H1 (cell line): ENCODE results near the gene CYP2E1. TPM values are rescaled to one million over a fixed set of nuclear protein-coding genes. Genes with fewer than 3 reads are reported as not detected.

Experiments used
- CTCF ChIA-PET: fragments of 300-600 bp; sonication (Branson Sonifier 250); formaldehyde crosslinking; loops from one replicate; lab custom pipeline; 2021; ENCODE audit not compliant: partially characterized antibody; lab: Charles Lee
- POLR2A ChIA-PET: fragments of 300-600 bp; sonication (Branson Sonifier 250); formaldehyde crosslinking; loops from one replicate; lab custom pipeline; 2021; ENCODE audit warnings: inconsistent platforms; ENCODE audit not compliant: partially characterized antibody; lab: Charles Lee
- DNase-seq, 2 experiments: peaks; one replicate each; pipeline versions ENCODE4 v3.0.0 to v3.0.0-alpha.2; 2010 to 2022; ENCODE audit warnings: low spot score in 2 of 2, low read depth in 1 of 2, mixed read lengths in 1 of 2
- FAIRE-seq: peaks from 2 replicates; lab custom pipeline; 2011; peaks lifted over from hg19 to GRCh38; lab: Jason Lieb, UNC
- H2AFZ ChIP-seq: 2 replicates; pipeline ENCODE4 v1.8.1; 2012; ENCODE audit warnings: low read length, inconsistent platforms
- H2AK5ac ChIP-seq: 2 replicates; pipeline ENCODE4 v1.6.1; 2013; ENCODE audit warnings: low read depth, low read length
- H2BK120ac ChIP-seq: replicated peaks from 2 replicates; pipeline ENCODE3; 2013; ENCODE audit warnings: low read depth, low read length, inconsistent platforms
- H2BK12ac ChIP-seq: 2 replicates; pipeline ENCODE4 v1.6.1; 2013; ENCODE audit warnings: low read depth, low read length
- H2BK15ac ChIP-seq: 2 replicates; pipeline ENCODE4 v1.6.1; 2013; ENCODE audit warnings: low read length
- H2BK20ac ChIP-seq: 2 replicates; pipeline ENCODE4 v1.6.1; 2013; ENCODE audit warnings: low read length
- H2BK5ac ChIP-seq: 2 replicates; pipeline ENCODE4 v1.6.1; 2013; ENCODE audit warnings: low read depth, low read length
- H3K14ac ChIP-seq: 2 replicates; pipeline ENCODE4 v1.6.1; 2013; ENCODE audit warnings: inconsistent platforms; ENCODE audit not compliant: insufficient read length
- H3K18ac ChIP-seq: 2 replicates; pipeline ENCODE4 v1.6.1; 2013; ENCODE audit warnings: low read length; ENCODE audit errors: extremely low read depth
- H3K23ac ChIP-seq: 2 replicates; pipeline ENCODE4 v1.6.1; 2013; ENCODE audit warnings: inconsistent platforms; ENCODE audit not compliant: insufficient read length
- H3K23me2 ChIP-seq: 2 replicates; pipeline ENCODE4 v1.6.1; 2013; ENCODE audit warnings: low read depth, low read length
- H3K27ac ChIP-seq: 2 replicates; pipeline ENCODE4 v1.6.1; 2011; ENCODE audit warnings: low read depth, low read length, inconsistent platforms
- H3K27me3 ChIP-seq, 4 experiments: replicated peaks in 1 of 4; 1 replicate in 1 of 4; 2 replicates in 3 of 4; pipeline versions ENCODE4 v1.6.1 to v1.8.1; 2011 to 2013; ENCODE audit warnings: low read length in 3 of 4, mild to moderate bottlenecking in 3 of 4, inconsistent platforms in 2 of 4, mixed read lengths in 2 of 4, moderate library complexity in 1 of 4; ENCODE audit not compliant: control insufficient read depth in 3 of 4, insufficient read depth in 3 of 4; ENCODE audit errors: extremely low read depth in 1 of 4
- H3K36me3 ChIP-seq, 4 experiments: 2 replicates each; pipeline versions ENCODE4 v1.6.1 to v1.8.1; 2011 to 2013; ENCODE audit warnings: mild to moderate bottlenecking in 4 of 4, low read length in 3 of 4, moderate library complexity in 2 of 4, control low read depth in 1 of 4, inconsistent platforms in 1 of 4; ENCODE audit not compliant: insufficient read depth in 4 of 4, control insufficient read depth in 2 of 4
- H3K4ac ChIP-seq: replicated peaks from 2 replicates; pipeline ENCODE3; 2013; ENCODE audit warnings: low read length, low read depth, mixed read lengths, inconsistent platforms; ENCODE audit not compliant: insufficient read length
- H3K4me1 ChIP-seq, 4 experiments: replicated peaks in 1 of 4; 1 replicate in 1 of 4; 2 replicates in 3 of 4; pipeline versions ENCODE4 v1.6.1 to v1.8.1; 2011 to 2013; ENCODE audit warnings: low read length in 3 of 4, inconsistent platforms in 2 of 4, mixed read lengths in 1 of 4; ENCODE audit not compliant: insufficient read depth in 4 of 4, control insufficient read depth in 3 of 4
- H3K4me2 ChIP-seq, 2 experiments: 2 replicates each; pipeline versions ENCODE4 v1.6.1 to v1.8.1; 2011 to 2013; ENCODE audit warnings: low read depth in 2 of 2, low read length in 2 of 2, control low read depth in 1 of 2, inconsistent platforms in 1 of 2, mild to moderate bottlenecking in 1 of 2; ENCODE audit not compliant: insufficient read depth in 1 of 2
- H3K4me3 ChIP-seq, 4 experiments: fragments of 200-600, 300-600 bp in 1 of 4; sonication (generic), shearing (Covaris generic), sonication (Bioruptor Twin) in 1 of 4; 2 replicates each; pipeline versions ENCODE4 v1.5.1 to v1.8.1; 2011 to 2016; ENCODE audit warnings: low read length in 4 of 4, low read depth in 3 of 4, control low read depth in 2 of 4, inconsistent platforms in 2 of 4, mild to moderate bottlenecking in 2 of 4, mixed read lengths in 1 of 4, moderate library complexity in 1 of 4; ENCODE audit not compliant: insufficient read depth in 2 of 4; ENCODE audit errors: extremely low read depth in 1 of 4
- H3K56ac ChIP-seq: replicated peaks from 2 replicates; pipeline ENCODE3; 2013; ENCODE audit warnings: low read depth, mild to moderate bottlenecking, mixed read lengths, low read length, inconsistent platforms; ENCODE audit not compliant: insufficient read length
- H3K79me1 ChIP-seq: 2 replicates; pipeline ENCODE4 v1.6.1; 2013; ENCODE audit warnings: low read depth, low read length, control low read depth
- H3K79me2 ChIP-seq, 2 experiments: 2 replicates each; pipeline versions ENCODE4 v1.6.1 to v1.8.1; 2012 to 2013; ENCODE audit warnings: low read length in 2 of 2, mild to moderate bottlenecking in 2 of 2, inconsistent platforms in 1 of 2; ENCODE audit not compliant: insufficient read depth in 2 of 2, control insufficient read depth in 1 of 2
- H3K9ac ChIP-seq, 4 experiments: replicated peaks in 1 of 4; 1 replicate in 1 of 4; 2 replicates in 3 of 4; pipeline versions ENCODE4 v1.6.1 to v1.8.1; 2011 to 2013; ENCODE audit warnings: low read depth in 3 of 4, low read length in 3 of 4, control low read depth in 2 of 4, mild to moderate bottlenecking in 2 of 4, moderate library complexity in 2 of 4, inconsistent platforms in 1 of 4; ENCODE audit errors: extremely low read depth in 1 of 4
- H3K9me3 ChIP-seq, 2 experiments: 2 replicates each; pipeline versions ENCODE4 v1.6.1 to v1.8.1; 2012 to 2013; ENCODE audit warnings: mild to moderate bottlenecking in 2 of 2, moderate library complexity in 2 of 2, control low read depth in 1 of 2, inconsistent platforms in 1 of 2, low read depth in 1 of 2, low read length in 1 of 2, mixed read lengths in 1 of 2; ENCODE audit not compliant: insufficient read depth in 2 of 2
- H4K20me1 ChIP-seq, 2 experiments: replicated peaks in 1 of 2; 2 replicates each; pipeline versions ENCODE3 to v1.8.1; 2011 to 2013; ENCODE audit warnings: inconsistent platforms in 2 of 2, low read length in 2 of 2, mild to moderate bottlenecking in 1 of 2; ENCODE audit not compliant: insufficient read depth in 2 of 2, control insufficient read depth in 1 of 2
- H4K5ac ChIP-seq: 2 replicates; pipeline ENCODE4 v1.6.1; 2013; ENCODE audit warnings: low read length, low read depth, mixed read lengths, inconsistent platforms; ENCODE audit not compliant: insufficient read length
- H4K8ac ChIP-seq: 2 replicates; pipeline ENCODE4 v1.8.0; 2013; ENCODE audit warnings: mild to moderate bottlenecking, moderate library complexity, low read length, inconsistent platforms; ENCODE audit not compliant: insufficient read depth; ENCODE audit errors: extremely low read depth
- H4K91ac ChIP-seq: replicated peaks from 2 replicates; pipeline ENCODE3; 2013; ENCODE audit warnings: low read length, mixed read lengths, inconsistent platforms; ENCODE audit not compliant: insufficient read length
- ASH2L ChIP-seq: fragments of 200-600, 300-600 bp; sonication (generic); IDR thresholded peaks from one replicate; pipeline ENCODE4 v1.7.1; 2017; ENCODE audit warnings: low read length
- CEBPB ChIP-seq: IDR thresholded peaks from 2 replicates; pipeline ENCODE4 v1.6.1; 2012; ENCODE audit warnings: low read depth, low read length
- EP300 ChIP-seq, 2 experiments: IDR thresholded peaks; 1 replicate in 1 of 2; 2 replicates in 1 of 2; pipeline ENCODE4 v1.6.1; 2011 to 2012; ENCODE audit warnings: low read depth in 2 of 2, low read length in 2 of 2, mild to moderate bottlenecking in 2 of 2, borderline replicate concordance in 1 of 2, inconsistent platforms in 1 of 2, moderate library complexity in 1 of 2
- HDAC2 ChIP-seq, 2 experiments: fragments of 300-600 bp in 1 of 2; sonication (generic) in 1 of 2; IDR thresholded peaks; 2 replicates each; pipeline ENCODE4 v1.6.1; 2011 to 2012; ENCODE audit warnings: low read depth in 2 of 2, low read length in 2 of 2, mild to moderate bottlenecking in 2 of 2, moderate library complexity in 2 of 2, borderline replicate concordance in 1 of 2, inconsistent platforms in 1 of 2
- KDM5A ChIP-seq: fragments of 200-600 bp; IDR thresholded peaks from 2 replicates; pipeline ENCODE4 v1.7.1; 2012; ENCODE audit warnings: mild to moderate bottlenecking, low read length, inconsistent platforms, mixed read lengths
- MAFK ChIP-seq: IDR thresholded peaks from 2 replicates; pipeline ENCODE4 v1.6.1; 2012; ENCODE audit warnings: low read depth, mild to moderate bottlenecking, improper control_type of control experiment, low read length
- RAD21 ChIP-seq, 2 experiments: IDR thresholded peaks in 1 of 2; conservative IDR thresholded peaks in 1 of 2; 2 replicates each; pipeline ENCODE4 v1.6.1; 2011; ENCODE audit warnings: low read depth in 2 of 2, low read length in 2 of 2, improper control_type of control experiment in 1 of 2, inconsistent platforms in 1 of 2, mild to moderate bottlenecking in 1 of 2, moderate library complexity in 1 of 2
- SIN3A ChIP-seq, 2 experiments: IDR thresholded peaks in 1 of 2; conservative IDR thresholded peaks in 1 of 2; 2 replicates each; pipeline ENCODE4 v1.6.1; 2011 to 2012; ENCODE audit warnings: low read length in 2 of 2, improper control_type of control experiment in 1 of 2, low read depth in 1 of 2, mild to moderate bottlenecking in 1 of 2
- TEAD4 ChIP-seq: IDR thresholded peaks from 2 replicates; pipeline ENCODE4 v1.6.1; 2012; ENCODE audit warnings: low read depth, low read length, inconsistent platforms, mixed read lengths
- YY1 ChIP-seq: IDR thresholded peaks from 2 replicates; pipeline ENCODE4 v1.6.1; 2011; ENCODE audit warnings: low read depth, mild to moderate bottlenecking, low read length
- WGBS, 2 experiments: shearing (Covaris generic) in 1 of 2; methylation state at CpG; one replicate each; pipeline versions ENCODE4 v1.1.6 to v1.1.7; 2013 to 2015; ENCODE audit warnings: low lambda C conversion rate in 2 of 2, mixed read lengths in 2 of 2, inconsistent platforms in 1 of 2, low coverage in 1 of 2, missing lambda C conversion rate in 1 of 2; ENCODE audit not compliant: insufficient replicate concordance in 2 of 2, insufficient coverage in 1 of 2, insufficient read length in 1 of 2; ENCODE audit errors: extremely low coverage in 1 of 2, missing lambda C conversion rate in 1 of 2; 5-methylcytosine and 5-hydroxymethylcytosine counted together
- polyA plus RNA-seq, 7 experiments: library from polyadenylated mRNA; depleted of rRNA in 3 of 7; stranded (reverse) in 5 of 7; unstranded in 2 of 7; fragments of >200 nt in 5 of 7; fragments of 200-250 nt in 2 of 7; gene quantifications; 1 replicate in 5 of 7; 2 replicates in 1 of 7; 4 replicates in 1 of 7; pipeline versions ENCODE4 v1.2.1 to v1.2.3, GENCODE V29; 2011 to 2013; ENCODE audit warnings: missing spikeins in 2 of 7, mixed read lengths in 2 of 7
- total RNA-seq: library from RNA; stranded (reverse); fragmentation: NEBNext Ultra II Directional; extraction: Animal tissue kit (Norgen Biotek cat#: 25700); gene quantifications from 2 replicates; pipeline ENCODE4 v1.2.1, GENCODE V29; 2021

The CYP2E1 gene
- total and polyA plus RNA-seq, 2 of the 8 experiments (the other 6 are each of a cell fraction or from before 2014, with no cell fraction given) = 0.11 TPM; not detected in 1

DNA sequence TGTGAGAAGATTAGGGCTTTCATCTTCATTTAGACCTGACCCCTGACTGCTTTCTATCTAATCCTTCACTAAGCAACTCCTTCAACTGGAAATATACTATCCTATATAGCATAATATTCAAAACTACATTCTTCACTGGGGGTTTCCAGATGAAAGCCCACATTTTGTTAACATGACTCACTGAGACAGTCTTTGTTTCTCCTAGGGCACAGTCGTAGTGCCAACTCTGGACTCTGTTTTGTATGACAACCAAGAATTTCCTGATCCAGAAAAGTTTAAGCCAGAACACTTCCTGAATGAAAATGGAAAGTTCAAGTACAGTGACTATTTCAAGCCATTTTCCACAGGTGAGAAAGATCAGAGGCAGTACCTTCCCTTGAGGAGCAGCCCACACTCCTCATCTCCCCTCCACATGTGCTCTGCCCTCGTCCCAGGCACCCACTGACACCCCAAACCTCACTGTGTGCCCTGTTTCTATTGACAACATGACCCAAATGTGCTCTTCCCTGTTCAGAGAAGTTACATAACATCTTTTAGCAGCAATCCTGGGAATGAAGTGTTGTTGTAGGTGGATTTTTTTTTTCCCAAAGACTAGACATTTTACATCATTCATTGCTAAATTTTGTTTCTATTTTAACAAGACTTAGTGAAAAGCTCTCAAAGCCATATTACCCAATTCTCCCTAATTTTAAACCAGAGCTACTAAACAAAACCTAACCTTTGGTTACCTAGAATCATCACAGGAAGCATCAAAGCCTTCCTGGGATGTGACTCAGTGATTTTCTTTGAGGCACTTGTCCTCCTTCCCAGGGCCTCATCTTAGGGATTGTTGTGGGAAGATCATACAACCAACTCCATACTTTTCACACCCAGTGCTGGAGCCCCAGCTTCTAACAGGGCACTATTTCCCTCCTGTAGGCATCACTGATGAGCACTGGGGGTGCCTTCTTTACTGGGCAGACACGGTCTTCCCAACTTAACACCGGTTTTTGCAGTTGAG lies 10.7 kb downstream of the CYP2E1 start:
- no peak overlapping the region for H2AK5ac ChIP-seq
- H2AFZ ChIP-seq = no peak overlapping the region
- H3K9ac ChIP-seq = no peak overlapping the region
- FAIRE-seq (no peak), DNase-seq (no peak)
- CTCF ChIA-PET = no interaction called here
- H3K23ac ChIP-seq = no peak overlapping the region
- no peak overlapping the region for H2BK20ac ChIP-seq
- no peak overlapping the region for H3K56ac ChIP-seq
- no peak overlapping the region for H3K27ac ChIP-seq
- H4K20me1 ChIP-seq = no peaks in the 10 kb centered on the region
- no peak overlapping the region for H2BK15ac ChIP-seq
- no peak overlapping the region for H3K4me2 ChIP-seq
- no peaks in the 10 kb centered on the region for H3K27me3 ChIP-seq
- H3K4me1 ChIP-seq = no peaks in the 10 kb centered on the region
- no peak overlapping the region for H3K4me3 ChIP-seq
- no peak overlapping the region for H2BK5ac ChIP-seq
- no peak overlapping the region for H3K18ac ChIP-seq
- H3K79me1 ChIP-seq = no peaks in the 10 kb centered on the region
- no peak overlapping the region for H4K91ac ChIP-seq
- WGBS, 2 experiments = 34% methylated on average over 4 of the region's 4 CpGs; no CpG with 5 or more reads in 1 of the 2 experiments
- no peak overlapping the region for H3K14ac ChIP-seq
- H3K36me3 ChIP-seq = no peaks in the 10 kb centered on the region
- no peak overlapping the region for H4K5ac ChIP-seq
- H3K23me2 ChIP-seq = peaks cover 7% of the 10 kb centered on the region; the same call in 1 of the 2 replicates
- no peak overlapping the region for H3K4ac ChIP-seq
- no peak overlapping the region for H2BK12ac ChIP-seq
- H3K9me3 ChIP-seq = peaks cover 59 to 64% of the 10 kb centered on the region in 2 experiments
- no peaks in the 10 kb centered on the region for H3K79me2 ChIP-seq
- H4K8ac ChIP-seq = no peak overlapping the region
- POLR2A ChIA-PET = no interaction called here
- H2BK120ac ChIP-seq = no peak overlapping the region
- no peak for TF ChIP-seq CEBPB
- no peak for TF ChIP-seq TEAD4
- TF ChIP-seq YY1 = no peak
- no peak for TF ChIP-seq EP300 (IDR thresholded peaks at IDR 0.05; ENCODE audit: borderline replicate concordance in 1 of 2, low read depth in 2 of 2, low read length in 2 of 2)
- no peak for TF ChIP-seq MAFK
- no peak for TF ChIP-seq KDM5A
- no peak for TF ChIP-seq HDAC2 (IDR thresholded peaks at IDR 0.05; ENCODE audit: borderline replicate concordance in 1 of 2, low read depth in 2 of 2, low read length in 2 of 2)
- no peak for TF ChIP-seq RAD21 (IDR thresholded peaks at IDR 0.05 in 1 of 2, conservative IDR thresholded peaks at IDR 0.05 in 1 of 2; ENCODE audit: low read depth in 2 of 2, low read length in 2 of 2)
- TF ChIP-seq ASH2L = no peak
- TF ChIP-seq SIN3A (conservative IDR thresholded peaks at IDR 0.05 in 1 of 2, IDR thresholded peaks at IDR 0.05 in 1 of 2; ENCODE audit: low read depth in 1 of 2, low read length in 2 of 2) = no peak
